Thyroid gland (tissue), 4 donors: Measurements from ENCODE around the gene WDR46. TPM values are rescaled to one million over a fixed set of nuclear protein-coding genes. Genes with fewer than 3 reads are reported as not detected.

Experiments
- DNase-seq, 2 donors: peaks; one replicate each; pipeline ENCODE4 v3.0.0-alpha.2; 2019
- H3K27ac ChIP-seq, 3 donors: fragments of 200-600 bp; sonication (generic); 1 replicate in 2 of 3; 2 replicates in 1 of 3; pipeline ENCODE4 v1.5.1; 2016 to 2019; ENCODE audit warnings: mild to moderate bottlenecking in 1 of 3, moderate library complexity in 1 of 3
- H3K27me3 ChIP-seq: fragments of 200-600 bp; sonication (generic); one replicate; pipeline ENCODE4 v1.5.1; 2019
- H3K36me3 ChIP-seq, 2 donors: fragments of 200-600 bp; sonication (generic); one replicate each; pipeline ENCODE4 v1.5.1; 2016 to 2019
- H3K4me1 ChIP-seq, 2 donors: fragments of 200-600 bp; sonication (generic); one replicate each; pipeline ENCODE4 v1.5.1; 2017 to 2019
- H3K4me3 ChIP-seq, 3 donors: fragments of 200-600 bp; sonication (generic); replicated peaks in 1 of 3; 1 replicate in 2 of 3; 2 replicates in 1 of 3; pipeline ENCODE4 v1.5.1; 2016; ENCODE audit warnings: mild to moderate bottlenecking in 1 of 3
- H3K9me3 ChIP-seq: fragments of 200-600 bp; sonication (generic); one replicate; pipeline ENCODE4 v1.5.1; 2017
- POLR2A ChIP-seq, 2 donors: fragments of 450-650 bp; IDR thresholded peaks; one replicate each; pipeline ENCODE4 v1.6.1; 2017; ENCODE audit warnings: antibody characterized with exemption in 2 of 2, mild to moderate bottlenecking in 2 of 2, moderate library complexity in 1 of 2
- WGBS, 2 donors: methylation state at CpG; one replicate each; pipeline ENCODE4 v1.1.5; 2017; 5-methylcytosine and 5-hydroxymethylcytosine counted together
- intact Hi-C: fragments of 100-400 bp; cut with DNase I; formaldehyde crosslinking; loops from one replicate; pipeline ENCODE4 v1.15.1; 2023
- total RNA-seq, 4 donors: library from RNA; depleted of rRNA; stranded (reverse); fragments of >200 nt; gene quantifications; one replicate each; pipeline ENCODE4 v1.2.3, GENCODE V29; 2016
- TF ChIP-seq, protein P1 (sequence below), 6 experiments: fragments of 200-600 bp in 3 of 6; fragments of 450-650 bp in 3 of 6; sonication (generic) in 3 of 6; IDR thresholded peaks; one replicate each; pipeline ENCODE4 v1.5.1; 2016 to 2019; ENCODE audit warnings: antibody characterized with exemption in 6 of 6, mild to moderate bottlenecking in 2 of 6, inconsistent platforms in 1 of 6, moderate library complexity in 1 of 6

Gene WDR46
- total RNA-seq, 4 donors from 2014 or later = 25.8 to 63.9 (median 45.2) TPM

DNA sequence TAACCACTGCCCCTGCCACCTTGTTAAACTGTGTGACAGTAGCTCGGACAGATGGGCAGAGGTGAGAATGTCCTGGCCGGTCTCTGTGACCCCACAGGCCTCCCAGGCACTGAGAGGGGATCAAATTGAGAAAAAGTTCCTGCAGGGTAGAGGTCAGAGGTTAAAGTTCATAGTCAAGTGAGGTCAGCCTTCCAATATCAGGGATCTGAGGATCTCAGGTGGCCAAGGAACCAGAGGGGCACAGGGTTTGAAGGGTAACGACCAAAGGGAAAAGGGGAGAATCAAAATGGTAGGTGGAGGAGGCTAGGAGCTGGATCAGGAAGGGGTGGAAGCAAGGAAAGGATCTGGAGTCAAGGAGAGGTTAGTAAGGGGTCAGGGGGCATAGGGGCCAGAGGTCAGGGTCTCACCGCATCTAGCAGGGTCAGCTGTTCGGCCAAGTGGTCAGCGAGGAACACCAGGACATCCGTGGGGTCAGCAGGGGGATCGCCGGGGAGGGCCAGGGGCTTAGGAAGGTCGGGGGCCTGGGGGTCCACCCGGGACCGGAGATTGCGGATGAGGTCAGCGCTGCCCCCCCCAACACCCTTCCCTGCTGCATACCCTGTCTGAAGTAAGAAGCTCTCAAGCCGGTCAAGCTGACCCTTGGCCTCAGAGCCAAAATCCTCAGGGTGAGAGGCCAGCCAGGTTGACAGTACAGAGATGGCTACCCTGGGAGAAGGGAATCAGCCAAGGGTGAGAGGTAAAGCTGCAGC is 6.8 kb upstream of the WDR46 start:
- H3K27ac ChIP-seq = no peak overlapping the region
- H3K4me3 ChIP-seq = no peak overlapping the region
- no peak for DNase-seq
- no peaks in the 10 kb centered on the region for H3K27me3 ChIP-seq
- intact Hi-C loops = no loop called here
- TF ChIP-seq, protein P1, sequence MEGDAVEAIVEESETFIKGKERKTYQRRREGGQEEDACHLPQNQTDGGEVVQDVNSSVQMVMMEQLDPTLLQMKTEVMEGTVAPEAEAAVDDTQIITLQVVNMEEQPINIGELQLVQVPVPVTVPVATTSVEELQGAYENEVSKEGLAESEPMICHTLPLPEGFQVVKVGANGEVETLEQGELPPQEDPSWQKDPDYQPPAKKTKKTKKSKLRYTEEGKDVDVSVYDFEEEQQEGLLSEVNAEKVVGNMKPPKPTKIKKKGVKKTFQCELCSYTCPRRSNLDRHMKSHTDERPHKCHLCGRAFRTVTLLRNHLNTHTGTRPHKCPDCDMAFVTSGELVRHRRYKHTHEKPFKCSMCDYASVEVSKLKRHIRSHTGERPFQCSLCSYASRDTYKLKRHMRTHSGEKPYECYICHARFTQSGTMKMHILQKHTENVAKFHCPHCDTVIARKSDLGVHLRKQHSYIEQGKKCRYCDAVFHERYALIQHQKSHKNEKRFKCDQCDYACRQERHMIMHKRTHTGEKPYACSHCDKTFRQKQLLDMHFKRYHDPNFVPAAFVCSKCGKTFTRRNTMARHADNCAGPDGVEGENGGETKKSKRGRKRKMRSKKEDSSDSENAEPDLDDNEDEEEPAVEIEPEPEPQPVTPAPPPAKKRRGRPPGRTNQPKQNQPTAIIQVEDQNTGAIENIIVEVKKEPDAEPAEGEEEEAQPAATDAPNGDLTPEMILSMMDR (IDR thresholded peaks at IDR 0.05) = no peak
- no peak for TF ChIP-seq POLR2A (IDR thresholded peaks at IDR 0.05)
- no peaks in the 10 kb centered on the region for H3K9me3 ChIP-seq
- peaks cover 21 to 41% of the 10 kb centered on the region in 2 donors for H3K36me3 ChIP-seq
- H3K4me1 ChIP-seq = peaks cover 7 to 16% of the 10 kb centered on the region in 2 donors
- 89 to 92% methylated on average over 14 to 15 of the region's 15 CpGs for WGBS, 2 donors

DNA sequence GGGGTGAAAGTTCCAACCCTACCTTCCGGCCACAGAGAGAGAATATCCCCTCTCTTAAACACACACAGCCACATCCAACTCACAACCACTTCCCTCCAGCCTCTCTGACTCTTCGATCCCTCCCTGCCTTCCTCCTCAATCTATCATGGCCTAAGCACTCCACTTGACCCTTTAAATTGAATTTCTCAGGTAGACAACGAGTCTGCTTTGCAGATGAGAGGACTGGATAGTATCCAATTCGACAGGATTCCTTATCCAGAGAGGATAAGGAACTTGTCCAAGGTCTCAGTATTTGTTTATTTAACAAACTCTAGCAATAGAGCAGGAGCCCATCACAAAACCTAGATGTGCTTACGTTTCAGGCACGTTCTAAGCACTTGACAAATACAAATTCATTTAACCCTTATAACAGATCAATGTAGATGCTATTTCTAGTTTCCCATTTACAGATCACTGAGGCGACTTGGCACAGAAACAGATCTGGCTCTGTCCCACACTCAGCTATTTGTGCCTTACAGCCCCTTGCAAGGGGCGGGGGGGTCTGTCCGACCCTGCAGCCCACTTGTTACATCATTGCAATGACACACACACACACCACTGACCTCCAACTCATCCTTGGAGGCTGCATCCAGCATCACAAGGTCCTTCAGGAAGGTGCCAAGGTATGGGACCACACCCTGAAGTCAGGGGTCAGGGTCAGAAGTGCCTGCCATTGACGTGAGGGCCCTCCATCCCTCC is 5.2 kb upstream of the WDR46 start:
- Histone ChIP-seq H3K9me3 (no peaks in the 10 kb centered on the region), H3K27me3 (no peaks in the 10 kb centered on the region), H3K27ac (no peak overlapping the region), H3K36me3 (peaks cover 21 to 41% of the 10 kb centered on the region in 2 donors), H3K4me1 (peaks cover 6 to 16% of the 10 kb centered on the region in 2 donors), H3K4me3 (no peak overlapping the region)
- WGBS, 2 donors = 66 to 68% methylated on average over 10 of the region's 10 CpGs
- intact Hi-C loops = no loop called here
- no peak for DNase-seq
- TF ChIP-seq, protein P1 (IDR thresholded peaks at IDR 0.05) = no peak
- no peak for TF ChIP-seq POLR2A (IDR thresholded peaks at IDR 0.05)

DNA sequence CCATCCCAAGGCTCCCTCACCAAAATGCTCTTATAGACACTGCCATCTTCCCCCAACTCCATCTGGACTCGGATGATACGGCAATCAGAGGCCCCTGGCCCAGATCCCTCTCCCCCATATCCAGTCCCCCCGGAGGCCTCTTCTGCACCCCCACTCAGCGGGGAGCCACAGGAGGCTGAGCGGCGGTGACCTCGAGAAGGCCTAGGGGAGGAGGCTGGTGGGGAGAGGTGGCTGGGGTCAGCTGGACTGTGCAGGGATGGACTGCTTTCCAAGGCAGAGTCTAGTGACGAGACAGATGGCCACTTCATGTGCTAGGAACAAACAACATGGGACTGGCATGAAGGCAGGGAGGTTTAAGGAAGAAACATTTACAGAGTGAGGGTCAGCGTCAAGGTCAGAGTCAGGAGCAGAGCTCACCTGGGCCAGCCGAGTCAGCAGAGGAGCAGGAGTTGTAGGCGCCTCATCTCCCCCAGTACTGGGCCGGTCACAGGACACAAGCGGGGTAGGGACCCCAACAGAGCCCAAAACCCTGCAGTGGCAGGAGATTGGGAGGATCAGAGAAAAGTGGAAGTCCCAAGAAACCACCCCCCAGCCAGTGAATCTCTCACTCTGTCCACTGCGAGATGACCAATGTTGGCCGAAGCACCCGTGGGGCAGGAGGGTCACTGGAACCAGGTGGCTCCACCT is 4.1 kb upstream of the WDR46 start:
- no peak overlapping the region for H3K27ac ChIP-seq
- no peak for TF ChIP-seq POLR2A (IDR thresholded peaks at IDR 0.05)
- TF ChIP-seq, protein P1 (IDR thresholded peaks at IDR 0.05) = no peak
- H3K9me3 ChIP-seq = no peaks in the 10 kb centered on the region
- no peaks in the 10 kb centered on the region for H3K27me3 ChIP-seq
- intact Hi-C loops = no loop called here
- 90 to 92% methylated on average over 16 of the region's 16 CpGs for WGBS, 2 donors
- H3K4me3 ChIP-seq = no peak overlapping the region
- peaks cover 21 to 41% of the 10 kb centered on the region in 2 donors for H3K36me3 ChIP-seq
- H3K4me1 ChIP-seq = peaks cover 9 to 20% of the 10 kb centered on the region in 2 donors
- DNase-seq = no peak

GRCh38 chr6:33290459-33290858 is 1.4 kb upstream of the WDR46 start:
- intact Hi-C loops = no loop called here
- Histone ChIP-seq H3K36me3 (peaks cover 31 to 34% of the 10 kb centered on the region in 2 donors), H3K4me1 (peaks cover 11 to 17% of the 10 kb centered on the region in 2 donors), H3K27me3 (no peaks in the 10 kb centered on the region), H3K4me3 (no peak overlapping the region), H3K9me3 (no peaks in the 10 kb centered on the region), H3K27ac (no peak overlapping the region)
- DNase-seq = no peak
- WGBS, 2 donors = 69 to 70% methylated on average over 7 of the region's 7 CpGs
- TF ChIP-seq, protein P1 (IDR thresholded peaks at IDR 0.05) = no peak
- no peak for TF ChIP-seq POLR2A (IDR thresholded peaks at IDR 0.05)
